ENCODE results near the gene PTPRE.

PTPRE gene

DNA sequence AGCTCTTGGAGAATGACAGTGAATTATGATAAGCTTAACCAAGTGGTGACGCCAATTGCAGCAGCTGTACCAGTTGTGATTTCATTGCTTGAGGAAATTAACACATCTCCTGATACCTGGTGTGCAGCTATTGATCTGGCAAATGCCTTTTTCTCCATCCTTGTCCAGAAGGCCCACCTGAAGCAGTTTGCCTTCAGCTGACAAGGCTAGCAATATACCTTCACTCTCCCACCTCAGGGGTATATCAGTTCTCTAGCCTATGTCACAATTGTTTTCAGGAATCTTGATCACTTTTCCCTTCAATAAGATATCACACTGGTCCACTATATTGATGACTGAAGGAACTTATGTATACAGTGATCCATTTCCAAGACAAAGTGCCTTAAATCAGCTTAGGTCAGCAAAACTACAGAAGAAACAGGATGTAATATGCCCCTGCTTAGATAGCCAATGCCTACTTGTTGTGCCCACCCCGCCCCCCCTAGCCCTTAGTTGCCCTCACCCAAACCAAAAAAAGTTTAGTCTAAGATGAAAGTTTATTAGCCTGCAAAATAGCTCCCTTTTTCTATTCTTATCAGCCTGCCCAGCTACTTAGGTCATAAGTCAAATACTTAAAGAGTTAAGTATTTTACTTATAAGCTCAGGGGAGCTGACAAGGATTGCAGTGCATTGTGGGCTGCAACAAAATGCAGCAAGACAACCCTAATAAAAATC lies 45.1 kb downstream of the PTPRE start:
- no peak for DNase-seq (ENCODE audit: low read depth, low spot score)

DNA sequence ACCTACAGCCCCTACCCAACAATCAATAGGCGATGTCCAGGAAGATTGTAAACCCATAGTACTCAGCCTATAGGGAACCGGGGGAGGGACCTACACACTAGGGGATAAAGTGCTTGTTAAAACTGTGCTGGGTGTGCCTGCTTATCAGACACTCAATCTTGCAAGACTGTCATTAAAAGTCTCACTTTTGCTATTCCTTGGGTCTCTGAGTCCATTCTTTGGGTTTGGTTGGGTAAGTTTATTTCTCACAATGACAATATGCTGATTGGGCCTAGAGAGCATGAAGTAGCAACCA lies 45.6 kb downstream of the PTPRE start:
- no peak for DNase-seq (ENCODE audit: low read depth, low spot score)

DNA sequence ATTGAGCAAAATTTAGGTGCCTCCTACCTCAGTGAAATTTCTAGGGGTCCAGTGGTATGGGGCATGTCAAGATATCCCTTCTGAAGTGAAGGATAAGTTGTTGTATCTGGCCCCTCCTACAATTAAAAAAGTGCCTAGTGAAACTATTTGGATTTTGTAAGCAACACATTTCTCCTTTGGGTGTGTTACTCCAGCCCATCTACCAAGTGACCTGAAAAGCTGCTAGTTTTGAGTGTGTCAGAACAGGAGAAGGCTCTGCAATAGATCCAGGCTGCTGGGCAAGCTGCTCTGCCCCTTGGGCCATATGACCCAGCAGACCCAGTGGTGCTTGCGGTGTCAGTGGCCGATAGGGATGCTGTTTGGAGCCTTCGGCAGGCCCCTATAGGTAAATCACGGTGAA lies 46.0 kb downstream of the PTPRE start:
- DNase-seq (ENCODE audit: low read depth, low spot score): no peak

DNA sequence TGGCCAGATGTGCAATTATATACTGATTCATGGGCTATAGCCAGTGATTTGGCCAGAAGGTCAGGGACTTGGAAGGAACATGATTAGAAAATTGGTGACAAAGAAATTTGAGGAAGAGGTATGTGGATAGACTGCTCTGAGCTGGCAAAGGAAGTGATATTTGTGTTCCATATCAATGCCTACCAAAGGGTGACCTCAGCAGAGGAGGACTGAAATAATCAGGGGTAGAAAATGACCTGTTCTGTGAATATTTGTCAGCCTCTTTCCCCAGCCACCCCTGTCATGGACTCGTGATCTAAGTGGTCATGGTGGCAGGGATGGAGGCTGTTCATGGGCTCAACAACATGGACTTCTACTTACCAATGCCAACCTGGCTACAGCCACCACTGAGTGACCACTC lies 47.0 kb downstream of the PTPRE start:
- no peak for DNase-seq (ENCODE audit: low read depth, low spot score)

DNA sequence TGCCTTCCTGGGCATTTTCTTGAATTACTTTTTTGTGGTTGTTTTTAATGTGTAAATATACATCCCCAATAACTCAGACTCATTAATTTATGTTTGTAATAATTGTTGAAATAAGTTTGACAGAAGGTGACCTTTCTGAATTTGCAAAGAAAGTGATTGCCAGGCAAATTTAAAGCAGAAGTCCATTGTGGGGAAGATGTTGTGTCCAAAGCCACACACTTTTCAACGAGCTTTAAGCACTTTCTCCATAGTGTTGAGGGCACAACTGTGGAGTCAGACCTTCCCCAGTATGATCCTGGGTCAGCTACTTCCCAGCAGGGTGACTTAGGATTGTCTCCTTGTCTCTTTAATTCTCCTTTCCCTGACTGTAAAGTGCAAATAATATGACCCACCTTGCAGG lies 52.5 kb downstream of the PTPRE start:
- DNase-seq (ENCODE audit: low read depth, low spot score): no peak

DNA sequence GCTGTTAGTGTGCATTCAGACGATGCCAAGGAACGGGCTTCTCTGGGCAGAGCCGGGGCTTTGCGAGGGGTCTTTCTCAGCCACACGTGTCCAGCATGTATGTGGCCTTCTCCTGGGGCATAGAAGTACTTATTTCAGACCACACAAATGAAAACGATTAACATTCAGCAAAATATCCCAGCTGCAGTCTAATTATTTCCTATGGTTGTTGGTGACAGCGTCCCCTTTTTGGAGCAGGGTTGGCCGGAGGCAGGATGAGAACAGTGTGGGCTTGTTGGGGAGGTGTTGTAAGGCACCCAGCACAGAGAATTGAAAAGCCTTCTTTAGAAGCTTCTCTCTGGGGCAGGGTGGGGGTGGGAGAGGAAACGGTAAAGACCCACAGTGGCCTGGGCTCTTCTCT lies 54.2 kb downstream of the PTPRE start:
- no peak for DNase-seq (ENCODE audit: low read depth, low spot score)

DNA sequence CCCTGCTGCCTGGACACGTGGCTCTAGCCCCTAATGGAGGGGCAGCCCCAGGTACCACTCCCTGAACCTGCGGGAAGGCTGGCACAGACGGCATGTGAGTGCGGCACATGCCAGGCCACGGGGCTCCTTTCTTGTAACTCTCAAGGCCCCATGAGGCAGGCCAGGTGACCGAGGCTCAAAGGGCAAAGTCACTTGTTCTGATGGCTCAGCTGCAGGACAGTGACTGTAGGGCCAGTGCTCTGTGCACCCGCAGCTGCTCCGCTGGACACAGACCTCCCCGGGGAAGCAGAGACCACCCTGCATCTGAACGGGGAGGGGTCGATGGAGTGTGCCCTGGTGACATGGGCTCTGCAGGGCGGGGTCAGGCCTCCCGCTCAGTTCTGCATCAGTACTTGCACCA lies 55.3 kb downstream of the PTPRE start:
- DNase-seq (ENCODE audit: low read depth, low spot score): no peak

DNA sequence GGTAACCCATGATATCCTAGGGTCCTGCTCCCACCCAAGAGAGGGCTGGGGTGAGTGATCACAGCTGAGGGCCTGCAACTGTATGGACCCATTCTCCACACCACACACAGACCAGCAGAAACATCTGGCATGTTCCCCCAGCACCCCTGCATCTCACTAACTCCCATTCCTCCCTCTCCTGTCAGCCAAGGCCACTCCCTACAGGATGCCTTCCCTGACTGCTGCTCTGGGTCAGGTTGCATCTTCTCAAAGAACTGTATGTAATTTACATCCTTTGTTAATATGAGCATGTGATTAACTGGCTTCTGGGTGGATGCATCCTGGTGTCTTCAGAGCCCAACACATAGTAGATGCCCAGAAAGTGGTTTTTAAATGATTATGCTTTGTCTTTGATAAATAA lies 56.2 kb downstream of the PTPRE start:
- no peak for DNase-seq (ENCODE audit: low read depth, low spot score)

DNA sequence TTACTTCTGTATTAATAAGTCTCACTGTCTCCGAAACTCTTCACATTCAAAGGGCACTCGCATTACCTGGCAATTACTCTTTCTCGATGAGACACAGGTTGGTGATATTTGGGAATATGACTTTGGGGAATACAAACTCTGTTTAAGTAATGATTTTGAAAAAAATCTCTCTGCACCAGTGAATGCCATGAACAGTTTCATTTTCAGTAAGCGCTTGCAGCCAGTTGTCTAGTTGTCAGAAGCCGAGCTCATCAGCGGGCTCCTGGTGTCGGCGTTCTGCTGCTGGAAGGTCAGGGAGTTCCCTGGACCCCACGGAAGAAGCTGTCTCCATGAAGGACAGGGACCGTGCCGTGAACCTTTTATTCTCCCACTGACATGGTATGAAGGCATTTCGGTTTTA lies 57.7 kb downstream of the PTPRE start:
- no peak for DNase-seq (ENCODE audit: low read depth, low spot score)

DNA sequence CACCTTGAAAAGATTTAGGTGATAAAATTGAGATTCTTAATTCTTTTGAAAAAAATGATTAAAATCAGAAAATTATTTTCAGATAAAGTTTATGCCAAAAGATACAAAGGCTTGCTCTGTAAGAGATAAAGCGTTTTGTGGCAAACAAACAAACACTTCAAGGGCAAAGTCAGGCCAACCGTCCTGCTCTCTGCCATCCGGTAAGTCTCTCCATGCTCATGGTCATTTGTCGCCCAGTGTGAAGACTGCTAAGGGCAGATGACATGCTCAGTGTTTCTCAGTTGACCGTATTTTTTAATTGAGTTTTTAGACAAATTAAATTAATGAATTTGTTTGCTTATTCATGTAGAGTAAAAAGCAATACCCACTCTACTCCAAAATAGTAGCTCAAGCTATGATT lies 60.0 kb downstream of the PTPRE start:
- no peak for DNase-seq (ENCODE audit: low read depth, low spot score)

DNA sequence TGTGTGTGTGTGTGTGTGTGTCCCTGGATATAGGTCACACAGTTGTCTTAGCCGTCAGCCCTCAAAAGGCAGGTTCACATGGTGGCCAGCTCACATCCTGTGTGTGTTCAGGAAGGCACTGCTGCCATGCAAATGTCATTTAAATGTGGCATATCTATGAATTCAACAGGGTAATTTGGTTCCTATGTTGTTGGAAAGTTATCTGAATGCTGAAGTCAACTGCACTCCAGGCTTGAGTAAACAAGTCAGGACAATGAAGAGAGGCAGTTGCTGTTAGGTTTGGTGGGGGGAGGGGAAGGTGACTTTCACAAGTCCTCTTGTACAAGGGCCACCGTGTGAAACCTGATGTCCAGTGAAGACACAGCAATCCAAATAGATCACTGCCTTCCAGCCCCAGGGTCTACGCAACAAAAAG lies 61.1 kb downstream of the PTPRE start:
- DNase-seq (ENCODE audit: low read depth, low spot score): no peak

DNA sequence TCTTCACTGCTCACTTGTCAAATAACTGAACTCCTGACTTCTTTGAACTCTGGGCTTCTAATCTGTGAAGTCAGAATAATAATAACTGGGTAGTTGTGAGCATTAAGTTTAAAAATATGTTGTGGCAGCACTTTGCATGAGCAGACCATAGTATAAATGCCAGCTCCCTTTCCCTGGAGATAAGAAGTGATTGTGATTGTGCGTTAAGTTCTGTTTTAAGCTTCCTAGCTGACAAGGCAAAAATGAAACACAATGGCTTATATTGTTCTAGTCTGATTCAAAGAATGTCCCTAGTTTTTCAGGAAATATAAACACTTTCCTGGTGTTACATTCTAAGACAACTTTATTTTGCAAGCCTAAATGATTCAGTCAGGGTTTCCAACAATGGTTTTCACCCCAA lies 61.8 kb downstream of the PTPRE start:
- peak; percentile 38 for DNase-seq (ENCODE audit: low read depth, low spot score)

DNA sequence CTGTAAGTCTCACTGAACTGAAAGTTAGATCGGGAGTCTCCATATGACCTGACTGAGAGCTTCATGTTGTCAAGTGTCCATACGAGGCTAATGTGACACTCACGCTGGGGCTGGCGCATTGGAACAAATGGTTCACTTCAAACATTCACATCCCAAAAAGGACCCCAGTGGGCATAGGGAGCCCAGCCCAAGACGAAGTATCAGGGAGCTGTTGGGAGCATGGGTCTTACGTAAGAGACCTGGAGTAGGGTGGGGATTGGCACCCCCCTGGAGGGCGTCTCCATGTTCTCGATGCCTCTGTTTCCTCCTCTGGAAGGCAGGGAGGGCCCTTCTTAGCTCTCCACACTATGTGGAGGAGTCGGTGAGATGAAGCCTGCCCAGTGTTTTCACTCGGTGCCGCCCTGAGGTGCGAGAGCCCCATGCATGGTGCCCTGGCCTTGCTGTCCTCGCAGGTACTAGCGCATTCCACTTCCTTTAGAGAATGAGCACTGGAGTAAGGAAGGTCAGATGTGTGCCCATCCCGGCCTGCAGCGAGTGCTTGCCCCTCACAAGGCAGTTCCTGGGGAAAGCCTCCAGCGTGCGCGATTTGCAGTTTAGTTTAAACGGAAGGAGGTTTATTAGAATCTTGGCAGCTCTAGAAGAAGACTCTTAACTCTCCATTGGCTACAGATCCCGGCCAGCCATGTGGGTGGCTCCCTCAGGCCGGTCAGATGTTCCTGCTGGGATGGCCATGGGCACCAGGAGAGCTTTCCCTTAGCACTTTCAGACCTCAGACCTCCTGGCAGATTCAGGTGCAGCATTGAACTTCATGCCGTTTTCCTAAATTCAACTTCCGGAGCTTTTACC lies 64.4 kb downstream of the PTPRE start:
- DNase-seq (ENCODE audit: low read depth, low spot score): no peak

DNA sequence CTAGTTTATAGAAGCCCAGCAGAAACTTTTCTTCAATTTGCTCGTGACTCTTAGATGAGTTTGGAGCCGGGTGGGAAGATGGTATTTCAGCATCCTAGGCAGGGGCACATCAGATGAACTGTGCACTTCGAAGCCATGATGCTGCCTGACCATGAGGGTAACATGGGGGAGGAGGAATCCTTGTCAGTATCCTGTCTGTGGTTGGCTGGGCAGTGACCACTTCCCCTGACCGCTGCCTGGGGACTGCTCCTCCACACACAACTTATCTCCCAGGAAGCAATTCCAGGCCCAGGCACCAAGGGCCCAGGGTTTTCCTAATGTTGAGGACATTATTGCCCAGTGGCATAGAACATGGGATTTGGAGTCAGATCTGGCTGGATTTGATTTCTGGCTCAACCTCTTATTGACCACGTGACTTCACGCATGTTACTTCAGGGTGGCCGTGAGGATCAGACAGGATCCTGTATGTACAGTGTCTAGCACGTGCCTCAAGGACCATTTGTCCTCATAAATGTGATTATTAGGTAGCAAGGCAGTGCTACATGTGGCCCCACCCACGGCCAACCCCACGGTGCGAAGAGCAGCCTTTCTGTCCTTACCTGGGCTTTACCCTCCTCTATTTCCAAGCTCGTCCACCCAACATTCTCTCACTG lies 65.2 kb downstream of the PTPRE start:
- no peak for DNase-seq (ENCODE audit: low read depth, low spot score)

DNA sequence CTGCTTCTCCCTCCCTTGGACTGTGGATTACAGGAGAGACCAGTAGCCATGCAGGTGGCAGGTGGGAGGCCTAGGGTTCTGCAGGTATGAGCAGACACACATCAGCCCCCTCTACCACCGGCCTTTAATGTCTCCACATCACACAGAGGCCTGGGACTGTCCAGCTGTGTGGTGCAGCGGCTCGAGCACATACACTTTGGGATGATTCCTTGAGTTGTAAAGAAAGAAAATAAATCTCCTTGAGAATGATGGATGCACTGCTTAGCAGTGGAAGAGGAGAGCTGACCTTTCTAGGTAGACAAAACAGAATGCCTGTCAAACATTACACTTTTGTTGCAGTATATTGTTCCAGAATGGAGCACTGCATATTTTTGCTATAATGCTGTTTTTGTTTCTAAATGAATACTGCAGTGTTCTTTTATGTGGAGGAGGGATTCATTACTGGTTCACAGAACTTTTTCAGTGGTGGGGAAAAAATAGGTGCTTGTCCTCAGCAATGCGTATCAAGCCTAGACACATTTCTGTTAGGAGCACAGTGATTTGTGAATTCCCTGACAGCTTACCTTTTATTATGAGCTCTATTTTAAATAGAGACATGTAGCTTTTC lies 66.0 kb downstream of the PTPRE start:
- DNase-seq (ENCODE audit: low read depth, low spot score): no peak

DNA sequence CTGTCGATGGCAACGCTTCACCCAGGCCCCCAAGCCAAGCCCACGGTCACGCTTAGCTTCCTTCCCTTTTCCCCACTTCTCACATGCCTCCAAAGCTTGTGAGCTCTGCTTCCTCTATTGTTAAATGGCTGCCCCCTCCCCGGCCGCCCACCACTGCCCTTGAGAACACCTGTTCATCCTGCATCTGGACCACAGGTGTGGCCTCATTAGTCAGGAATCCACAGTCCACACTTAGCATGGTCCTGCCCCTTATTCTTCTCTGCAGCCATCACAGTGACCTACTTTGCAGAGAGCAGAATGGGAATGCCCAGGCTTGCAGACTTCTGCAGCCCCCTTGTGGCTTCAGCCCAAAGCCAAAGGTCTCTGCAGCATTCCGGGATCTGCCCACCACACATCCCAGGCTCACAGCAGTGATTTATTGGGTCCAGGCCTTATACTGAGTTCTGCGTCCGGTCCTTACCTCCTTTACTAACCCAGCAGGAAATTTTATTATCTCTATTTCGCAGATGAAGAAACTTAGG lies 66.9 kb downstream of the PTPRE start:
- no peak for DNase-seq (ENCODE audit: low read depth, low spot score)

DNA sequence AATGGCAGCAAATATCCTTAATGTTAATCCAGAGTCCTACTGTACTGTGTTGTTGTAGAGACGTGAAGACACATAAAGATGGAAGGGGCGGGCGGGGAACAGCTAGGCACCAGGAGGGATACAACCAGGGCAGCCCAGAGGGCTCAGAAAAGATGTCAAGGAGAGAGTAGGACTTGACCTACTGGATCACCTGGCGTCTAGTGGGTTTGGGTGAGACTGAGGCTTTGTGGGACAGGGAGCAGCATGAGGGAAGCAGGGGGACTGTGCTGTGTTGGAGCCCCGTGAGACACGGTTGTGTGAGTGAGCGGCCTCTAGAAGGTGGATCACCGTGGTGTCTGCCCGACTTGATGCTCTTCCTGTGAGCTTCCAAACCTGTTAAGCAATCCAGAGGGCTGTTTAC lies 68.0 kb downstream of the PTPRE start:
- no peak for DNase-seq (ENCODE audit: low read depth, low spot score)

DNA sequence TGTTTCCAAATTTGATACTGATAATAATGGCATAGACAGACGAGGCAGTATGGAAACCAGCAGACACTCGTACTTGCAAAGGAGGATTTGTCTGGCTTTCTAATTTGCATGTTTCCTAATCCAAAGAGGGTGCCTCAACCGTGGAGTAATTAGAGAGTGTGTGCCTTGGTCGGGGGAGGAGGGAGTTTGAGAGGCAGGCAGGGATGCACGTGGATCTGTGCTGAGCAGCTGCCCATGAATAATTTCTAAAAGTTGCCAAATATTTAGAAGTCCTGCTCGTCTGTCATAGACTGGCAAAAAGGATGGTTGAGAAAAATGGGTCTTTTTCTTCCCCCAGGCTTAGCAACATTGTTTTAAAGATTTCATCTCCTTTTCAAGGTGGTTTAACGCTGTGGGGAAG lies 69.4 kb downstream of the PTPRE start:
- peak; percentile 33 for DNase-seq (ENCODE audit: low read depth, low spot score)

DNA sequence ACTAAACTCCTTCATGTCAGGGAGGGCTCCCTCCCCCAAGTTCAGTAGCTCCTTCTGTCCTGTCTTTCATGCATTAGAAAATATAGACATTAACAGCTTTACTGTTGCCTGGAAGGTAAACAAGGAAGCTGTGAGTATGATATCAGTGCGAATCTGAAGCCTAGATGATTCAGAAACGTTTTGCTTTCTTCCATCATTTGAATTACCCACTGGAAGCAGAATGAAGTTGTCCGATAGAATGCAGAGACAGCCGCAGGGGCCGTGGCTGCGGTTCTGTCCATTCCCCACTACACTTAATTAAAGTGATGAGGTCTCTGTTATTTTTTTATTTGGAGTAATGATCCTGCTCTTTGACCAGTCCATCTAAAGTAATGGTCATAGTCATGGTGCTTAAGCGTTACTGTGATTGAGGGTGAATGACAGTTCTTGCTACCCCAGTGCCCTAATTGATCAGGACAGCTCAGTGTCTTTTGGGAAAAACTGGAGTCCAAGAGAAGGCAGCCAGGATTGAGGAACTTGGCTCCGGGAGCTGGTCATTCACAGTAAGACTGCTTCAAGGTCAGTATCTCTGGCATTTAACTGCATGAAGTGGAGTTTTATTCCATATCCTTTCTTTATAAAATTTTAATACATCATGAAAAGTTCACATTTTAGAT lies 69.9 kb downstream of the PTPRE start:
- DNase-seq (ENCODE audit: low read depth, low spot score): peak; percentile 57

DNA sequence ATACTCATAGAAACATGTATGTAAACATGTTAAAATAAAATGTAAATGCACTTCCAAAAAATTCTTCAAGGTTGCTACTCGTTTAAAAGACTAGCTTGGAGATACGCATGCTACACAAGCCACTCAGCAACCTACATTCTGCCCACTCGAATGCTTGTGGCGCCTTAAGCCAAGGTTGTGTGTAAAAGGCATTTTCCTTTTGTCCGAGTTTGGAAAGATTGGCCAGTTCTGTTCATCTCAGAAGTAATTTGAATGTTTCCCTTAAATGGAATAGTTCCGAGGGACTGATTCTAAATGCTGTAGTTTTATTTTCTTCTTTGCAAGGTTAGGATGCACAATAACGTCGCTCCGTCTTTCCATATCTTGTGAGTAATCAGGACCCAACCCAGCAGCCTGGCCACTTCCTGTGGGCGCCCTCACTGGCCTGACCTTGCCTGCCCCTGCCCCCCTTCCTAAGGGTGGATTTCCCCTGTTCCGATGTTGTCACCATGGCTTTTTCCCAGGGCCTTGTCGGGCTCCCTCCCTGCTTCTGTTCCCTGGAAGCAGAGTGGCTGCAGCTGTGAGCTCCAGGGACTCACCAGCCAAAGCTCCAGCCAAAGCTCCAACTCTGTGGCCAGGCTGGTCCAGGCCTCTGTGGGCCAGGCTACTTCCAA lies 70.6 kb downstream of the PTPRE start:
- DNase-seq (ENCODE audit: low read depth, low spot score): peak; percentile 89

DNA sequence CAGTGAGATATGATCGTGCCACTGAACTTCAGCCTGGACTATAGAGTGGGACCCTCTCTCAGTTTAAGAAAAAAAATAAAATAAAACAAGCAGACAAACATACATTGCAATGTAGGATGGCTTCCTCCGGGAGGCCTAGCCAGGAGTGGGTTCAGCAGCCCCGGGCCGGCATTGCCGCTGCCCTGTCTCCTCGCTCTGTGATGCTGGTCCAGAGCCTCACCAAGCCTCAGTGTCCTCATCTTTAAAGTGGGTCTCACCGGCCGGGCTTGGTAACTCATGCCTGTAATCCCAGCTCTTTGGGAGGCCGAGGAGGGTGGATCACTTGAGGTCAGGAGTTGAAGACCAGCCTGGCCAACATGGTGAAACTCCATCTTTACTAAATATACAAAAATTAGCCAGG lies 71.6 kb downstream of the PTPRE start:
- no peak for DNase-seq (ENCODE audit: low read depth, low spot score)

All from astrocyte of the hippocampus (primary cell).